PC-3 (cell line): ENCODE results near the gene SCAF8. TPM values are rescaled to one million over a fixed set of nuclear protein-coding genes. Genes with fewer than 3 reads are reported as not detected.

ENCODE experiments used
- ATAC-seq: fragments of 200-7000 bp; cut with Tn5 transposase; 2 replicates; pipeline ENCODE4 v1.9.1; 2020; ENCODE audit warnings: mild to moderate bottlenecking, moderate library complexity
- BruUV-seq: library from RNA; stranded (reverse); fragments of 400-500 nt; replicated peaks from 2 replicates; lab custom pipeline; 2021; lab: Mats Ljungman, UMichigan
- CTCF ChIA-PET: fragments of 300-600 bp; sonication (Branson Sonifier 250); formaldehyde crosslinking; loops from one replicate; lab custom pipeline; 2022; ENCODE audit warnings: antibody characterized with exemption; lab: Charles Lee
- POLR2A ChIA-PET: fragments of 300-600 bp; sonication (Branson Sonifier 250); formaldehyde crosslinking; loops from one replicate; lab custom pipeline; 2022; ENCODE audit warnings: antibody characterized with exemption; ENCODE audit not compliant: unreplicated experiment; lab: Charles Lee
- DNase-seq: peaks from one replicate; pipeline ENCODE4 v3.0.0-alpha.2; 2015
- H2AFZ ChIP-seq: fragments of 300-600 bp; sonication (generic); 2 replicates; pipeline ENCODE4 v1.6.0; 2016; ENCODE audit warnings: antibody characterized with exemption, low read length
- H3F3A ChIP-seq: fragments of 300-600 bp; sonication (generic); one replicate; pipeline ENCODE4 v1.6.0; 2017; ENCODE audit warnings: antibody characterized with exemption, low read length, control low read depth, mild to moderate bottlenecking; ENCODE audit not compliant: unreplicated experiment
- H3K27ac ChIP-seq: fragments of 300-600 bp; sonication (generic); 2 replicates; pipeline ENCODE4 v1.5.1; 2016; ENCODE audit warnings: mild to moderate bottlenecking, low read length
- H3K27me3 ChIP-seq: fragments of 300-600 bp; sonication (generic); 2 replicates; pipeline ENCODE4 v1.6.1; 2016; ENCODE audit warnings: low read length, mixed read lengths
- H3K36me3 ChIP-seq: fragments of 300-600 bp; sonication (generic); 2 replicates; pipeline ENCODE4 v1.6.1; 2016; ENCODE audit warnings: low read depth, mixed run types, low read length, mixed read lengths
- H3K4me1 ChIP-seq: fragments of 300-600 bp; sonication (generic); 2 replicates; pipeline ENCODE4 v1.5.1; 2016; ENCODE audit warnings: low read length; ENCODE audit not compliant: insufficient read depth
- H3K4me2 ChIP-seq: fragments of 300-600 bp; sonication (generic); 2 replicates; pipeline ENCODE4 v1.6.0; 2016; ENCODE audit warnings: low read length
- H3K4me3 ChIP-seq: fragments of 300-600 bp; sonication (generic); 2 replicates; pipeline ENCODE4 v1.5.1; 2016; ENCODE audit warnings: mild to moderate bottlenecking, low read length, mixed read lengths
- H3K79me2 ChIP-seq: fragments of 300-600 bp; sonication (generic); 2 replicates; pipeline ENCODE4 v1.6.1; 2017; ENCODE audit warnings: low read length, mixed read lengths
- H3K9ac ChIP-seq: fragments of 300-600 bp; sonication (generic); 2 replicates; pipeline ENCODE4 v1.6.0; 2016; ENCODE audit warnings: mild to moderate bottlenecking, low read length
- H3K9me2 ChIP-seq: fragments of 300-600 bp; sonication (generic); replicated peaks from 2 replicates; pipeline ENCODE4 v1.6.1; 2016; ENCODE audit warnings: mixed run types, low read length, mixed read lengths
- H3K9me3 ChIP-seq: fragments of 300-600 bp; sonication (generic); 2 replicates; pipeline ENCODE4 v1.6.1; 2016; ENCODE audit warnings: low read length, mixed read lengths
- H4K20me1 ChIP-seq: fragments of 300-600 bp; sonication (generic); 2 replicates; pipeline ENCODE4 v1.6.1; 2016; ENCODE audit warnings: low read length, mixed read lengths
- CTCF ChIP-seq: fragments of 300-600 bp; sonication (generic); conservative IDR thresholded peaks from 2 replicates; pipeline ENCODE4 v1.5.1; 2017; ENCODE audit warnings: antibody characterized with exemption, low read depth, mild to moderate bottlenecking, low read length
- EZH2 ChIP-seq: fragments of 300-600 bp; sonication (generic); IDR thresholded peaks from one replicate; pipeline ENCODE4 v1.6.1; 2017; ENCODE audit warnings: antibody characterized with exemption, mild to moderate bottlenecking, low read length; ENCODE audit not compliant: unreplicated experiment
- EZH2phosphoT487 ChIP-seq: fragments of 300-600 bp; sonication (generic); IDR thresholded peaks from 2 replicates; pipeline ENCODE4 v1.6.1; 2018; ENCODE audit warnings: mild to moderate bottlenecking, antibody characterized with exemption, low read length, borderline replicate concordance
- intact Hi-C: fragments of 100-400 bp; cut with micrococcal nuclease; formaldehyde crosslinking; loops from 2 replicates; pipeline ENCODE4 v1.9.0; 2023
- total RNA-seq: library from RNA; depleted of rRNA; stranded (reverse); fragments of >200 nt; gene quantifications from 2 replicates; pipeline ENCODE4 v1.2.3, GENCODE V29; 2014

The SCAF8 gene
- total RNA-seq, 1 experiment from 2014 or later = 11.9 TPM

GRCh38 chr6:154737424-154737823, 4.2 kb downstream of the SCAF8 start:
- ChIA-PET POLR2A (no interaction called here), CTCF (no interaction called here)
- no TSS peak for BruUV-seq
- no peak overlapping the region for H2AFZ ChIP-seq
- intact Hi-C loops = no loop called here
- no peaks in the 10 kb centered on the region for H3F3A ChIP-seq
- TF ChIP-seq EZH2phosphoT487 (no peak), EZH2 (no peak), CTCF (no peak)
- peaks cover 84% of the 10 kb centered on the region for H3K79me2 ChIP-seq
- peaks cover 2% of the 10 kb centered on the region for H3K4me1 ChIP-seq
- H3K27me3 ChIP-seq = no peaks in the 10 kb centered on the region
- H3K4me2 ChIP-seq = no peak overlapping the region
- no peak overlapping the region for H3K4me3 ChIP-seq
- no peaks in the 10 kb centered on the region for H3K9me2 ChIP-seq
- no peak overlapping the region for H3K27ac ChIP-seq
- no peak overlapping the region for H3K9ac ChIP-seq
- peaks cover 58% of the 10 kb centered on the region for H4K20me1 ChIP-seq
- ATAC-seq = no peak
- no peak for DNase-seq
- no peaks in the 10 kb centered on the region for H3K9me3 ChIP-seq
- peaks cover 6% of the 10 kb centered on the region; the same call in 1 of the 2 replicates for H3K36me3 ChIP-seq

GRCh38 chr6:154738551-154738961, 5.3 kb downstream of the SCAF8 start:
- Histone ChIP-seq H3K4me1 (no peaks in the 10 kb centered on the region; the same call in 1 of the 2 replicates), H3K9ac (no peak overlapping the region), H3K27me3 (no peaks in the 10 kb centered on the region), H3K9me3 (no peaks in the 10 kb centered on the region), H3K9me2 (no peaks in the 10 kb centered on the region), H3K4me3 (no peak overlapping the region), H3K27ac (no peak overlapping the region), H2AFZ (no peak overlapping the region), H3K4me2 (no peak overlapping the region), H3K79me2 (peaks cover 95% of the 10 kb centered on the region), H3F3A (no peaks in the 10 kb centered on the region), H3K36me3 (peaks cover 6% of the 10 kb centered on the region; the same call in 1 of the 2 replicates), H4K20me1 (peaks cover 68% of the 10 kb centered on the region)
- intact Hi-C loops = no loop called here
- DNase-seq (no peak), ATAC-seq (no peak)
- no TSS peak for BruUV-seq
- ChIA-PET CTCF (no interaction called here), POLR2A (no interaction called here)
- TF ChIP-seq EZH2phosphoT487 = no peak
- no peak for TF ChIP-seq CTCF

GRCh38 chr6:154740658-154741057, 7.4 kb downstream of the SCAF8 start:
- BruUV-seq = no TSS peak
- intact Hi-C loops = no loop called here
- Histone ChIP-seq H3K36me3 (peaks cover 6% of the 10 kb centered on the region; the same call in 1 of the 2 replicates), H3K27me3 (no peaks in the 10 kb centered on the region), H3K9me2 (no peaks in the 10 kb centered on the region), H3K4me1 (no peaks in the 10 kb centered on the region; the same call in 1 of the 2 replicates), H2AFZ (no peak overlapping the region), H4K20me1 (peaks cover 62% of the 10 kb centered on the region), H3K9ac (no peak overlapping the region), H3K4me2 (no peak overlapping the region), H3K79me2 (peaks cover 100% of the 10 kb centered on the region), H3F3A (no peaks in the 10 kb centered on the region), H3K4me3 (no peak overlapping the region), H3K9me3 (no peaks in the 10 kb centered on the region), H3K27ac (no peak overlapping the region)
- no peak for ATAC-seq
- no peak for TF ChIP-seq EZH2
- no peak for TF ChIP-seq CTCF
- TF ChIP-seq EZH2phosphoT487 = no peak
- ChIA-PET POLR2A (no interaction called here), CTCF (no interaction called here)
- DNase-seq = no peak
